ENCODE data around the gene SMIM41.
A peak's percentile ranks its signal among the peaks of the same experiment; 100 is the strongest.

SMIM41 gene

DNA sequence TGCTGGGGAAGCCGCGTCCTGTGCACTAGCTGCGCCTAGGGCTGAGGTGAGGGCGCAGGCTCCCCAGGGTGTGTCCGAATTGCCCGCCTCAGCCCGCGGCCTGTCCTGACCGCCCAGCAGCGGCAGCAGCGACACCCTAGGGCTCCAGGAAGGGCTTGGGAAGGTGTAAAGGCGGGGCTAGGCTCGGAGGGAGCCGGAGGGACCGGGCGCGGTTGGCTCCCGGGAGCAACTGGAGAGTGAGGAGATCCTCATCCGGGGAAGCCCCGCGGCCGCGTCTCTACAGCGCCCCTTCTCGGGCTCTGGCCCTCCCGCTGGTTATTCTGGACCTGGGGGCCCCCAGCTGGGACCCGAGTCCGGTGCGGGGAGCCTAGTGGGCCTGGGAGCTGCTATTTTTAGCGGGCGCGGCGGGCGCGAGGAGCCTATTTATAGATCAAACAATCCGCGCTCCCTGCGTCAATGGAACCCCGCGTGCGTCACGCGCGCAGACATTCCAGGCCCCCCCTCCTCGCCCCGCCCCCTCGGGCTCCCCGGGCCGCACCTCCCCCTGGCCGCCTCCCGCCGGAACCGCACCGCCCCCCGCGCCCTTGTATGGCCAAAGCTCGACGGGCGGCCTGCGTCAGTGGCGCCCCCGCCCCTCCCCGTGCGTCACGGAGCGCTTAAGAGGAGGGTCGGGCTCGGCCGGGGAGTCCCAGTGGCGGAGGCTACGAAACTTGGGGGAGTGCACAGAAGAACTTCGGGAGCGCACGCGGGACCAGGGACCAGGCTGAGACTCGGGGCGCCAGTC is 28.6 kb upstream of the SMIM41 start, which contains the start of gene NR4A1:
NR4A1 (plus strand) TSS at position 685 of the 784 bp plus-strand sequence. CDS start 2,887 bp downstream, outside the sequence.
- peak; percentile 97 to 100 (median 99) for DNase-seq

DNA sequence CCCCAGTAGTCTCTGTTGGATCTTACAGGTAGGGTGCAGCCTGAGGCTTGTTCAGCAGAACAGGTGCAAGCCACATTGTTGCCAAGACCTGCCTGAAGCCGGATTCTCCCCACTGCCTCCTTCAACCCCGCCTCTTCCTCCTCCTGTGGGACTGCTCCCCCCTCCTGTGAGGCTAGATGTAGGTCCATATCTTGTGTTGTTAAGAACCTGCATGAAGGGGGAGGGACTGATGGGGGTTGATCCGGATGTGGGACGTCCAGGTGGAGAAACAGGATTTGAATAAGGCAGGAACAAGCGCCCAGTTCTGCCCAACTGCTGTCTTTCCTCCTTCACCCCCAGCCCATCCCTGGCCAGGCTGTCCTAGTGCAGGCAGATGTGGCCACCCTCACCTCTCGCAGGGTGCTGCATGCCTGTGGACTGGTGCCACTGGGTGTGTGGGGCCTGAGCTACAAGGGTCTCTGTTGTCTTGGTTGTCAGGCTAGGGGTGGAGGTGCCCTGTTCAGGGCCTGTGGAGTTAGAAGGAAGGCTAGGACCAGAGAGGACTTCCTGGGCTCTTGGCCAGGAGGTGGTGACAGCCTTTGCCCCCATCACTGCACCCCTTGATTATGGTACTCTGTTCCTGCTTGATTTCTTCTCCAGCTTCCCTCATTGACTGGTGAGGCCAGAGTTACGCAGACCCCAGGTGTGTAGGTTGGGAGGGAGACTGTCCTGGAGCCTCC is 26.9 kb upstream of the SMIM41 start:
- DNase-seq: peak in 3 of 5 experiments; percentile 29 to 36 (median 34)

DNA sequence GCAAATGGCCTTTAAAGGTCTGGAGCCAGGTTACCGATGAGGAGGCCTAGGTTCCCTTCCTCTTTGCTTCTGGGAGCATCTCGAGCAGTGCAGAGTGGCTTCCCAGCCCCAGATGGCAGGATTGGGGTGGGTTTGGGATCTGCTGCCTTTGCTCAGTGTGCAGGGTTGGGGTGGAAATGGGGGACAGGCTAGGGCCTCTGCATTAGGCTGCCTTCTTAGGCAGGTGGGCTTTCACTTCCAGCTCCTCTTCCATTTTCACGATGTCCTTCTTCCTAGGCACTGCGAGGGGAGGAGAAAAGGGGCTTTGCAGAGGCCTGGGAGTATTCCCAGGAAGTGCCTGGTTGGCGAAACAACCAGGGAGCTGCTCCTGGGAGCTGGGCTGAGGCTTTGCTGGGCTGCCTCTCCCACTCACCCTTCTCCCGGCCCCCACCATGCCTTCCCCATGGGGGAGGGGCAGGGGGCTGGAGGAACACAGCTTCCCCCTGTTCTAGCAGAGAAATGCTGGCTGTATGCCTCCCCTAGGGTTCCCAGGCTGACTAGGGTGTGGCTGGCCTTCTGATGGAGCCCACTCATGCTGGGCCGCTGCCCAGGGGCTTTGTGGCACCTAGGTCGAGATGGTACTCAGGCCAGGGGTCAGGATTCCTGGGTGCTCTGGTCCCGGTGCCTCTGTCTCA is 25.8 kb upstream of the SMIM41 start:
- no peak for DNase-seq

DNA sequence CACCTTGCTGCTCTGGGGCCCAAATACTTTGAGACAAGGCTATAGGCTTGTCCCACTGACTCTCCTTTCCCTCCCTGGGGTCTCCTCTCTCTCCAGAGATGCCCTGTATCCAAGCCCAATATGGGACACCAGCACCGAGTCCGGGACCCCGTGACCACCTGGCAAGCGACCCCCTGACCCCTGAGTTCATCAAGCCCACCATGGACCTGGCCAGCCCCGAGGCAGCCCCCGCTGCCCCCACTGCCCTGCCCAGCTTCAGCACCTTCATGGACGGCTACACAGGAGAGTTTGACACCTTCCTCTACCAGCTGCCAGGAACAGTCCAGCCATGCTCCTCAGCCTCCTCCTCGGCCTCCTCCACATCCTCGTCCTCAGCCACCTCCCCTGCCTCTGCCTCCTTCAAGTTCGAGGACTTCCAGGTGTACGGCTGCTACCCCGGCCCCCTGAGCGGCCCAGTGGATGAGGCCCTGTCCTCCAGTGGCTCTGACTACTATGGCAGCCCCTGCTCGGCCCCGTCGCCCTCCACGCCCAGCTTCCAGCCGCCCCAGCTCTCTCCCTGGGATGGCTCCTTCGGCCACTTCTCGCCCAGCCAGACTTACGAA is 25.2 kb upstream of the SMIM41 start:
- no peak for DNase-seq

DNA sequence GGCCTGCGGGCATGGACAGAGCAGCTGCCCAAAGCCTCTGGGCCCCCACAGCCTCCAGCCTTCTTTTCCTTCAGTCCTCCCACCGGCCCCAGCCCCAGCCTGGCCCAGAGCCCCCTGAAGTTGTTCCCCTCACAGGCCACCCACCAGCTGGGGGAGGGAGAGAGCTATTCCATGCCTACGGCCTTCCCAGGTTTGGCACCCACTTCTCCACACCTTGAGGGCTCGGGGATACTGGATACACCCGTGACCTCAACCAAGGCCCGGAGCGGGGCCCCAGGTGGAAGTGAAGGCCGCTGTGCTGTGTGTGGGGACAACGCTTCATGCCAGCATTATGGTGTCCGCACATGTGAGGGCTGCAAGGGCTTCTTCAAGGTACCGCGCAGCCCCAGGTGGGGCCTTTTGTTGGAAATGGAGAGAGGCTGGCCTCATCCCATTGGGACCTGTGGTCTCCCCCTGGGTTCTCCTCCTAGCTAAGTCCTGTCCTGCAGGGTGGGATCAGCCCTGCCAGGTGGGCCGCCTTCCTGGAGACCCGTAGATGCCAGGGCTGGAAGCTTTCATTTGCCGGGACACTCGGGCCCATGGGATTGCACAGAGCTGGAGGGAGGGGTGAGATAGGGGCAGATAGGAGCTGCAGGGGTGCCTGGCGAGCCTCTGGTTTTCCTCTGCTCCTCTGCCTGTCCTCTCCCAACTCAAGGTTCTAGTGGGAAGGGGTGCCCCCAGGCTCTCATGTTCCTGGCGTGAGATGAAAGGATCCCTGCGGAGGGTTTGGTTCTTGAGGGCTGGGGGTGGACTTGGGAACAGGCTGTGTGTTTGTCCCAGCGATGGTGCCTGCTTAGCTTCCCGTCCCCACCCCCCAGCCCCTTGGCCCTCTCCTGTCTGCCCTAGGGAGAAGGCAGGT is 24.4 kb upstream of the SMIM41 start:
- DNase-seq: no peak

DNA sequence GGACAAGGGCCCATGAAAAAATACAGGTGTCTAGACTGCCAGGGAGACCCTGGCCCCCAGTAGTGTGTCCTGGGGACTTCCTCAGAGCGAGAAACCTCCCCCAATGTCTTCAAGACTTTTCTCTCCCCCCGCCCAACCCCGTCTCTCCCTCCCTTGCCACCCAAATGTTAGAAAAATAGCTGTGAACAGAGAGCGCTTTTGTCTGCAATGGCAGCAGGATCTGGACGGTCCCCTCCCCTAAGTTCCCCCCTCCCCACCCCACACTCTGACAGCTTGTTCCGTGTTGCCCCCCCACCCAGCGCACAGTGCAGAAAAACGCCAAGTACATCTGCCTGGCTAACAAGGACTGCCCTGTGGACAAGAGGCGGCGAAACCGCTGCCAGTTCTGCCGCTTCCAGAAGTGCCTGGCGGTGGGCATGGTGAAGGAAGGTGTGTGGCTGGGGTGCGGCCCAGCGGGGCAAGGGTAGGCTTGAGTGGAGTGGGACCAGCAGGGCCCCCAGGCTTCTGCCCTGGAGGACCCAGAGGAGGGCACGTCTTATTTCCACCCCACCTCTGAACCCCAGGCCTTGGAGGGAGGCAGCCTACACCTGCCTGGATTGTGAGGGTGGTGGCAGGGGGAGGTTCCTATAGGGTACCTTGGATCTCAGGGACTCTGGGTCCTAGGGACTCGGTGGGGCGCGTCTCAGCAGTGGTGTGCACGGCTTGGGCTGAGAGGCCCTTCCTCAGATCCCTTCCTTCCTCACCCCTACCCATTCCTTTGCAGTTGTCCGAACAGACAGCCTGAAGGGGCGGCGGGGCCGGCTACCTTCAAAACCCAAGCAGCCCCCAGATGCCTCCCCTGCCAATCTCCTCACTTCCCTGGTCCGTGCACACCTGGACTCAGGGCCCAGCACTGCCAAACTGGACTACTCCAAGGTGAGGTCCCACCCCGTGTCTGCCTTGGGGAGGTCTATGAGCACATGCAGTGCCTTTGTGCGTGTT is 23.5 kb upstream of the SMIM41 start:
- no peak for DNase-seq

DNA sequence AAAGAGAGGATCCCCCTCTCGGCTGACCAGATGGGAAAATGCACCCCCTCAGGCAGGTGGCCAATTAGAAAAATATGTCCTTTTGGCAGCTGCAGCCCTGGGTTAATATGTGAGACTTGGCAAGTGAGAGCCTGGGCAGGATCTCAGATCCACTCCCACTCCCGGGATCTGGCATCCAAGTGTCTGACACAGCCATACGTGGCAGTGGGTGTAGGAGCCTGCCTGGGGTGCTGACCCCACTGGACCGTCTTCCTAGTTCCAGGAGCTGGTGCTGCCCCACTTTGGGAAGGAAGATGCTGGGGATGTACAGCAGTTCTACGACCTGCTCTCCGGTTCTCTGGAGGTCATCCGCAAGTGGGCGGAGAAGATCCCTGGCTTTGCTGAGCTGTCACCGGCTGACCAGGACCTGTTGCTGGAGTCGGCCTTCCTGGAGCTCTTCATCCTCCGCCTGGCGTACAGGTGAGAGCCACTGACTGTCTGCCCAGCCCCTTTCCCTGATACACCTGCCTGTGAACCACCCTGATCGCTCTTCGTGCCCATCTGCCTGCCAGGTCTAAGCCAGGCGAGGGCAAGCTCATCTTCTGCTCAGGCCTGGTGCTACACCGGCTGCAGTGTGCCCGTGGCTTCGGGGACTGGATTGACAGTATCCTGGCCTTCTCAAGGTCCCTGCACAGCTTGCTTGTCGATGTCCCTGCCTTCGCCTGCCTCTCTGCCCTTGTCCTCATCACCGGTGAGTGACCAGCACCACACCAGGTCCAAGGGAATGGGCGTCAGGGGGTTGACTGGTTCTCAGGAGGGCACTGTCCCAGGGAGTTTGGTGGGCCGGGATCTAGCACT is 22.5 kb upstream of the SMIM41 start:
- DNase-seq: no peak

DNA sequence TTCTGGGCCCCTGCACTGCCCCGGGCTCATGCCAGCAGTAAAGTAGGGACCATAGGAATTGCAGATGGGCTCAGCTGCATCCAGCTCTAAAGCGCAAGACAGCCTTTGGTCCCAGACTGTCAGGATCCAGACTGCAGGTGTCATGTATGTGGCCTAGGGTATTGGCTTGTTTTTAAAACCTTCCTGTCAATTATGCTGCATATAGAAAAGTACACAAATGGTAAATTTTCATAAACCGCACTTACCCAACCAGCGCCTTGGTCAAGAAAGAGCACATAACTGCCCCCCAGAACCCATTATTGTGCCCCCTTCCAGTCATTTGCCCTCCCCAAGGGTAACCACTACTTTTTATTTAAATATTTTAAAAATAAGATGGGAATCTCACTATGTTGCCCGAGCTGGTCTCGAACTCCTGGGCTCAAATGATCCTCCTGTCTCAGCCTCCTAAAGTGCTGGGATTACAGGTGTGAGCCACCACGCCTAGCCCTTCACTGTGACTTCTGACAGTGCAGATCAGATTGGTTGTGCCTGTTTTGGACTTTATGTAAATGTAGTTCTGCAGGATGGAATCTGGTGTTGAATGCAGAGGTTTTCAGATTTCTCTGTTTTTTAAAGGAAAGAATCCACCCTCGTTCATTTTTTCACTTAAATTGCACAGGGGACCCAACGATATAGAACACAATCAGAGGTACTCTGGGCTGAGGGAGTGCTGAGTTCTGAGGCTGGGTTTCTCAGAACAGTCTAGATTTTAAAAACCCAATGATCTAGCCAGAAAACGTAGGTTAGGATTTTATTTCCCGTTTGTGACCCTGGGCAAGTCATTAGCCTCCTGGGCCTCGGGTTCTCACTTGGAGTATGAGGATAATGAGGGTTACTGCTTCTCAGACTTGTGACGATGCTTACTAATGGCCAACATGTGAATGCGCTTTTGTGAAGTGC is 21.6 kb upstream of the SMIM41 start:
- no peak for DNase-seq

DNA sequence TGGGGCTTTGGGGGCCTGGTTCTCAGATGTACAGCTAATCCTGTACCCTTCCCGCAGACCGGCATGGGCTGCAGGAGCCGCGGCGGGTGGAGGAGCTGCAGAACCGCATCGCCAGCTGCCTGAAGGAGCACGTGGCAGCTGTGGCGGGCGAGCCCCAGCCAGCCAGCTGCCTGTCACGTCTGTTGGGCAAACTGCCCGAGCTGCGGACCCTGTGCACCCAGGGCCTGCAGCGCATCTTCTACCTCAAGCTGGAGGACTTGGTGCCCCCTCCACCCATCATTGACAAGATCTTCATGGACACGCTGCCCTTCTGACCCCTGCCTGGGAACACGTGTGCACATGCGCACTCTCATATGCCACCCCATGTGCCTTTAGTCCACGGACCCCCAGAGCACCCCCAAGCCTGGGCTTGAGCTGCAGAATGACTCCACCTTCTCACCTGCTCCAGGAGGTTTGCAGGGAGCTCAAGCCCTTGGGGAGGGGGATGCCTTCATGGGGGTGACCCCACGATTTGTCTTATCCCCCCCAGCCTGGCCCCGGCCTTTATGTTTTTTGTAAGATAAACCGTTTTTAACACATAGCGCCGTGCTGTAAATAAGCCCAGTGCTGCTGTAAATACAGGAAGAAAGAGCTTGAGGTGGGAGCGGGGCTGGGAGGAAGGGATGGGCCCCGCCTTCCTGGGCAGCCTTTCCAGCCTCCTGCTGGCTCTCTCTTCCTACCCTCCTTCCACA is 20.7 kb upstream of the SMIM41 start:
- no peak for DNase-seq

DNA sequence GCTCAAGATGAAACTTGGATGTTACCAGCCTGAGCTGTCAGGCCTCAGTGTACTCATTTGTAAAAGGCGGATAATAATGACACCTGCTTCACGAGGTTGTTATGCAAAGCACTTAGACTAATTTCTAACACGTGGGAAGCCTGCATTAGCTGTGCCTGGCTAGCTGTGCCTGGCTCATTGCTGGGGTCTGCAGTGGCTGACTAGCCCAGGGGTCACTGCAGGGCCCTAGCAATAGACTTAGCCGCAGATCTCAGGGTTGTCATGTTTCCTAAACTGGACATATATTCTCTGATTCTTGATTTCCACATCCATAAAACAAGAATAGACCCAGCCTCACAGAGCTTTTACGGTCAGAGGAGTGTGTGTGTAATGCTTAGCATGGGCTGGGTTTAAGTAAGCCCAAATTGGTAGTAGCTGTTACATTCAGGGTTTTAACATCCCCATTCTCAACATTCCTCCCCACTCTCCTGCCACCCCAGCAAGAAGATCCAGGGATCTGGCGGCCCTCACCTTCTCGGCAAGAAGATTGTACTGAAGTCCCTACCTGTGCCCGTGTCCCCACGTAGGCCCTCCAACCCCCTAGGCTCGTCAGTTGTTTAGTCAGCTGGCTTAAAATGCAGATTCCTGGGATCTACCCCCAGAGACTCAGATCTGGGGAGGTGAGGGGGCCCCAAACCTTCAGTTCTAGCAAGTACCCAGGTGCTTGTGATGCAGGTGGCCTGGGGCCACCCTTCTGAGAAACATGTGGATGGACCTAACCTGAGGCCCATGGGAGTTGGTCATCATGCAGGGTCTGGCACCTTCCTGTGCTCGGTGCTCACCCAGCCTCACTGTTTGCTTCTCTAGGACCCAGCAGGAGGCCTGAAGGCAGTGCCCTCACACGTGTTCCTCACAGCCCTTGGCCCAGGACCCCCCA is 19.7 kb upstream of the SMIM41 start:
- no peak for DNase-seq

DNA sequence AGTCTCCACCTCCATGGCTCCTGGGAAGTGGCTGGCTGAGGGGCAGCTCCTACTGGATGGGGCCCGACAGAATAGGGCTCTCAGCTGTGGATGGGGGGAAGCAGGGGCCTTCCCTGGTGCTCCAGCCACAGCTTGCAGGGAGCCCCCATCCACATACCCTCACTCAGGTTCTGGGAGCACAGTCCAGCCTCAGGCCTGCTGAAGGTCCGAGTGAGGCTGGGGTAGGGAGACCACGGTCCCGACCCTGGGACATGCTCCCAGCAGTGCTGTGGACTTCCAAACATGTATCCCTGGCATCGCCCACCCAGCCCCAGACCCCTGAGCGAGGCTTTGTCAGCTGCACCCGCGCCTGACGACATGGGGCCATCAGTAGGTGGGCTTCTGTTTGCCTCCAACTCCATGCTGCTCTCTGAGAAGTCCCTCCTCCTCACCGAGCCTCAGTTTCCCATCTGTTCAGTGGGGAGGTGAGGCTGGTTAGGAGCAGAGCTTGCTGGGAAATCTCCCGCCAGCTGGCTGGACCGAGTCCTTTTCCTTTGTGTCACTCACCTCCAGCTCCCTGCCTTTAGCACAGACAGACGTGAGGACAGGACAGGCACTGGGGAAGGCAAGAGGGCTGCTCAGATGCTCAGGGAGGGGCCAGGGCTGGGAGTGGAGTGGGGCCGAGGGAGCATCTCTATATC is 18.9 kb upstream of the SMIM41 start:
- no peak for DNase-seq

DNA sequence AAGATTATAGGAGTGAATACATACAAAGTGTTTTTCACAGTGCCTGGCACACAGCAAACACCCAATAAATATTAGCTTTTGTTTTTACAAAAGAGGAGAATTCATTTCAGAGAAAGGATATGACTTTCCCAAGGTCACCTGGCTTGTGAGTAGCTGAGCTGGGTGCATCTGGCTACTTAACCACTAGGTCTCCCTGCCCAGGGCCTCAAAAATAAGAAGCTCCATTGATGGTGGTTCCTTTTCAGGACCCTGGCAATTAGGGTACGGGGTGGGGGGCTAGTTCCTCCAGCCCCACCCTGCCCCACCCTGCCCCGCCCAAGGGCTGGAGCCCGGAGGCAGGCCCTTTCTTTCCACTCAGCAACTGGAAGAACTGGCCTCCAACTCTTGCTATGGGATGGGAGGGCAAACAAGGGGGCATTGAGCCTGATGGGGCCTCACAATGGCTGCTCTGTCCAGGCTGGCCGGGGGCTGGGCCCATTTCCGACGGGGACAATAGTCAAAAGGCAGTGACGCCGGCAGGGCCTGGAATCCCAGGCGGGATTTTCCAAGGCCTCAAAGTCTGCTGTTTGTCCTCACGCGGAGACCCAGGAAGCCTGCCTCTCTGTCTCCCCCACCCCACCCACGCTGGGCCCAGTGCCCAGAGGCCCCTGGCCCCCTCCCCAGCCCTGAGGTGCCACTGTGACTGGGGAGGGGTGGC is 17.9 kb upstream of the SMIM41 start:
- DNase-seq: no peak

DNA sequence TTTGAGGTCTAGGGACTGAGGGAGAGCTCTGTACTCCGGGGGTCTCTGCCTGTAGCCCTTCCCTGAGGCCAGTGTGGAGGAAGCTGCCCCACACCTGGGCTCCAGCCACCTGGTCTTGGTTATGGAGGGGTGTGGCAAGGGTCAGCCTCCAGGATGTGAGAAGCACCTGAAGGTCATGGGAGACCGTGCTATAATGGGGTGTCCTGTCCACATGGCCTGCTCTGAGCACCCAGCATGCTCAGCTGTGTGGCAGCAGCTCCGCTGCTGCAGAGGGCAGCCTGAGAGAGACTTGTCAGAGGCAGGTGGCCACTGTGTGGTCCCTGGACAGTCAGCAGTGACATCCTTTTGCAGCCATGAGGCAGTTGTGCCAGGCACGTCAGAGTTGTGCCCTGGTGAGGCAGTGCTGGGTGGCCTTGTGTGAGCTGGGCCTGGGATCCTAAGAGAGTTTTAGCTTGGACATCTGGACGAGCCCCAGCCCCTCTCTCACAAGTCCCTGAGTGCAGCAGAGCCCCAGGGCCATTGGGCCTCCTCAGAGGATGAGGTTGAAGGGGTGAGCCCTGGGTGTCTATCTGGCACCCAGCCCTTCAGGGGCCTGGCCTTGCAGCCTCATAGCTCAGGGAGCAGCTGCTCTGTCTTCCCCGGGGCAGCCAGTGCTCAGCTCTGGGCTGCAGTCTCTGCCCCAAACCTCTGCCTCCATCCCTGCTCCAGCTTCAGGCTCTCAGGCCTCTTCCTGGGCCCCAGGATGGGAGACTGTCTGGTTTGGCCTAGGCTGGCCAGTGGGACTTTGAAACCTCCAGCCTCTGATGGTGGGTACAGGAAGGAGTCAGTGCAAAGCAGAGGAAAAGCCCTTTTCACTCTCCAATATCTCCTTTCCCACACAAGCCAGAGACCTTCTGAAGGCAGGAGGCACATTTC is 17.1 kb upstream of the SMIM41 start:
- no peak for DNase-seq
